GM18507 (cell line): Measurements from ENCODE around the gene PAXX.

Experiments
- DNase-seq: peaks from one replicate; pipeline ENCODE4 v3.0.0; 2011; ENCODE audit warnings: low read depth; ENCODE audit not compliant: insufficient read length; ENCODE audit errors: extremely low spot score
- FAIRE-seq: peaks from 2 replicates; lab custom pipeline; 2011; peaks lifted over from hg19 to GRCh38; lab: Jason Lieb, UNC

The PAXX gene

GRCh38 chr9:137012694-137013570 lies 20.7 kb downstream of the PAXX start:
- no peak for DNase-seq
- FAIRE-seq, result no peak

GRCh38 chr9:137013571-137013940 lies 21.3 kb downstream of the PAXX start:
- no peak for FAIRE-seq

GRCh38 chr9:137014166-137014565 lies 21.9 kb downstream of the PAXX start:
- DNase-seq (no peak), FAIRE-seq (no peak)

More at GRCh38 chr9:137013571-137013940, 21.3 kb downstream of the PAXX start:
- no peak for DNase-seq

GRCh38 chr9:137014776-137015539 lies 22.7 kb downstream of the PAXX start:
- no peak for DNase-seq
- no peak for FAIRE-seq

GRCh38 chr9:137015540-137015930 lies 23.3 kb downstream of the PAXX start:
- no peak for FAIRE-seq

GRCh38 chr9:137015976-137016375 lies 23.8 kb downstream of the PAXX start:
- FAIRE-seq (no peak), DNase-seq (no peak)

More at GRCh38 chr9:137015540-137015930, 23.3 kb downstream of the PAXX start:
- no peak for DNase-seq

- no peak for FAIRE-seq
- DNase-seq, result no peak
Measured at GRCh38 chr9:137016436-137016835, 24.2 kb downstream of the PAXX start.

GRCh38 chr9:137017071-137017470 lies 24.8 kb downstream of the PAXX start:
- FAIRE-seq, result no peak
- DNase-seq, result no peak

GRCh38 chr9:137017791-137018497 lies 25.7 kb downstream of the PAXX start:
- no peak for FAIRE-seq
- no peak for DNase-seq

- no peak for FAIRE-seq
- DNase-seq, result no peak
Measured at GRCh38 chr9:137018761-137019559, 26.7 kb downstream of the PAXX start.

GRCh38 chr9:137019891-137020683 lies 27.9 kb downstream of the PAXX start:
- no peak for FAIRE-seq

GRCh38 chr9:137020771-137021567 lies 28.7 kb downstream of the PAXX start:
- FAIRE-seq, result no peak
- no peak for DNase-seq

More at GRCh38 chr9:137019891-137020683, 27.9 kb downstream of the PAXX start:
- DNase-seq, result no peak

- DNase-seq (no peak), FAIRE-seq (no peak)
Measured at GRCh38 chr9:137021568-137021978, 29.4 kb downstream of the PAXX start.

GRCh38 chr9:137021979-137022661 lies 29.9 kb downstream of the PAXX start:
- FAIRE-seq, result peak; percentile 89
- no peak for DNase-seq

- DNase-seq (no peak), FAIRE-seq (no peak)
Measured at GRCh38 chr9:137022662-137023008, 30.4 kb downstream of the PAXX start.

GRCh38 chr9:137023157-137023556 lies 30.9 kb downstream of the PAXX start:
- no peak for FAIRE-seq
- DNase-seq, result no peak

- no peak for FAIRE-seq
Measured at GRCh38 chr9:137023583-137023991, 31.4 kb downstream of the PAXX start.

More at GRCh38 chr9:137023583-137023991, 31.4 kb downstream of the PAXX start:
- DNase-seq, result no peak
